Measurements from ENCODE around the gene TMEM129.
A peak's percentile ranks its signal among the peaks of the same experiment; 100 is the strongest.

The TMEM129 gene

GRCh38 chr4:1693131-1693896 is 27.8 kb downstream of the TMEM129 start:
- Histone ChIP-seq H3K27me3 (ENCODE audit: control insufficient read depth, insufficient read depth, low read length) (no peaks in the 10 kb centered on the region), H3K9ac (ENCODE audit: low read length) (no peak overlapping the region), H3K36me3 (ENCODE audit: control insufficient read depth, low read depth, low read length) (peaks cover 39% of the 10 kb centered on the region), H3K27ac (ENCODE audit: low read length) (no peak overlapping the region), H3K4me3 (ENCODE audit: low read length) (no peak overlapping the region), H3K9me3 (ENCODE audit: control insufficient read depth, low read depth, low read length) (no peaks in the 10 kb centered on the region), H3K4me1 (ENCODE audit: control insufficient read depth, low read depth, low read length) (no peaks in the 10 kb centered on the region)

GRCh38 chr4:1691737-1692373 is 29.3 kb downstream of the TMEM129 start:
- H3K4me3 ChIP-seq (ENCODE audit: low read length): no peak overlapping the region
- H3K9ac ChIP-seq (ENCODE audit: low read length): no peak overlapping the region
- no peak overlapping the region for H3K27ac ChIP-seq (ENCODE audit: low read length)
- H3K27me3 ChIP-seq (ENCODE audit: control insufficient read depth, insufficient read depth, low read length): no peaks in the 10 kb centered on the region
- peaks cover 35% of the 10 kb centered on the region for H3K36me3 ChIP-seq (ENCODE audit: control insufficient read depth, low read depth, low read length)
- no peaks in the 10 kb centered on the region for H3K4me1 ChIP-seq (ENCODE audit: control insufficient read depth, low read depth, low read length)
- no peaks in the 10 kb centered on the region for H3K9me3 ChIP-seq (ENCODE audit: control insufficient read depth, low read depth, low read length)

- Histone ChIP-seq H3K4me1 (ENCODE audit: control insufficient read depth, low read depth, low read length) (no peaks in the 10 kb centered on the region), H3K9me3 (ENCODE audit: control insufficient read depth, low read depth, low read length) (no peaks in the 10 kb centered on the region), H3K4me3 (ENCODE audit: low read length) (no peak overlapping the region), H3K27me3 (ENCODE audit: control insufficient read depth, insufficient read depth, low read length) (no peaks in the 10 kb centered on the region), H3K9ac (ENCODE audit: low read length) (no peak overlapping the region), H3K27ac (ENCODE audit: low read length) (no peak overlapping the region), H3K36me3 (ENCODE audit: control insufficient read depth, low read depth, low read length) (peaks cover 31% of the 10 kb centered on the region)
These were observed 30.4 kb downstream of the TMEM129 start for GRCh38 chr4:1690698-1691097.

- H3K9me3 ChIP-seq (ENCODE audit: control insufficient read depth, low read depth, low read length): no peaks in the 10 kb centered on the region
- H3K4me1 ChIP-seq (ENCODE audit: control insufficient read depth, low read depth, low read length): peaks cover 7% of the 10 kb centered on the region
- no peak overlapping the region for H3K9ac ChIP-seq (ENCODE audit: low read length)
- H3K4me3 ChIP-seq (ENCODE audit: low read length): no peak overlapping the region
- H3K36me3 ChIP-seq (ENCODE audit: control insufficient read depth, low read depth, low read length): peaks cover 4% of the 10 kb centered on the region
- H3K27me3 ChIP-seq (ENCODE audit: control insufficient read depth, insufficient read depth, low read length): peaks cover 17% of the 10 kb centered on the region
- H3K27ac ChIP-seq (ENCODE audit: low read length): no peak overlapping the region
These were observed 34.6 kb downstream of the TMEM129 start for GRCh38 chr4:1686440-1687036.

GRCh38 chr4:1685235-1686150 is 35.6 kb downstream of the TMEM129 start:
- Histone ChIP-seq H3K36me3 (ENCODE audit: control insufficient read depth, low read depth, low read length) (no peaks in the 10 kb centered on the region), H3K27me3 (ENCODE audit: control insufficient read depth, insufficient read depth, low read length) (peaks cover 17% of the 10 kb centered on the region), H3K27ac (ENCODE audit: low read length) (no peak overlapping the region), H3K9me3 (ENCODE audit: control insufficient read depth, low read depth, low read length) (no peaks in the 10 kb centered on the region), H3K9ac (ENCODE audit: low read length) (no peak overlapping the region), H3K4me1 (ENCODE audit: control insufficient read depth, low read depth, low read length) (peaks cover 7% of the 10 kb centered on the region), H3K4me3 (ENCODE audit: low read length) (no peak overlapping the region)

- Histone ChIP-seq H3K9ac (ENCODE audit: low read length) (no peak overlapping the region), H3K9me3 (ENCODE audit: control insufficient read depth, low read depth, low read length) (no peaks in the 10 kb centered on the region), H3K4me3 (ENCODE audit: low read length) (peak overlapping the region; percentile 9), H3K27ac (ENCODE audit: low read length) (no peak overlapping the region), H3K4me1 (ENCODE audit: control insufficient read depth, low read depth, low read length) (peaks cover 7% of the 10 kb centered on the region), H3K27me3 (ENCODE audit: control insufficient read depth, insufficient read depth, low read length) (peaks cover 17% of the 10 kb centered on the region), H3K36me3 (ENCODE audit: control insufficient read depth, low read depth, low read length) (no peaks in the 10 kb centered on the region)
These were observed 36.5 kb downstream of the TMEM129 start for GRCh38 chr4:1684506-1685234.

GRCh38 chr4:1683736-1684505 is 37.2 kb downstream of the TMEM129 start, which contains the start of gene FAM53A:
FAM53A (minus strand) TSS chr4:1684313; CDS start chr4:1668741, 15,572 bp downstream.
- H3K27me3 ChIP-seq (ENCODE audit: control insufficient read depth, insufficient read depth, low read length): peaks cover 17% of the 10 kb centered on the region
- H3K9ac ChIP-seq (ENCODE audit: low read length): no peak within 1 kb of the TSS
- H3K4me1 ChIP-seq (ENCODE audit: control insufficient read depth, low read depth, low read length): peaks cover 7% of the 10 kb centered on the region
- H3K9me3 ChIP-seq (ENCODE audit: control insufficient read depth, low read depth, low read length): no peaks in the 10 kb centered on the region
- H3K36me3 ChIP-seq (ENCODE audit: control insufficient read depth, low read depth, low read length): no peaks in the 10 kb centered on the region
- H3K4me3 ChIP-seq (ENCODE audit: low read length): peak within 1 kb of the TSS; percentile 49
- no peak within 1 kb of the TSS for H3K27ac ChIP-seq (ENCODE audit: low read length)

GRCh38 chr4:1683261-1683735 is 37.8 kb downstream of the TMEM129 start:
- peaks cover 17% of the 10 kb centered on the region for H3K27me3 ChIP-seq (ENCODE audit: control insufficient read depth, insufficient read depth, low read length)
- H3K4me1 ChIP-seq (ENCODE audit: control insufficient read depth, low read depth, low read length): peaks cover 7% of the 10 kb centered on the region
- no peaks in the 10 kb centered on the region for H3K9me3 ChIP-seq (ENCODE audit: control insufficient read depth, low read depth, low read length)
- no peak overlapping the region for H3K27ac ChIP-seq (ENCODE audit: low read length)
- no peak overlapping the region for H3K9ac ChIP-seq (ENCODE audit: low read length)
- H3K36me3 ChIP-seq (ENCODE audit: control insufficient read depth, low read depth, low read length): no peaks in the 10 kb centered on the region
- peak overlapping the region; percentile 49 for H3K4me3 ChIP-seq (ENCODE audit: low read length)

GRCh38 chr4:1682860-1683259 is 38.3 kb downstream of the TMEM129 start:
- Histone ChIP-seq H3K27me3 (ENCODE audit: control insufficient read depth, insufficient read depth, low read length) (peaks cover 17% of the 10 kb centered on the region), H3K27ac (ENCODE audit: low read length) (no peak overlapping the region), H3K36me3 (ENCODE audit: control insufficient read depth, low read depth, low read length) (no peaks in the 10 kb centered on the region), H3K4me1 (ENCODE audit: control insufficient read depth, low read depth, low read length) (peaks cover 7% of the 10 kb centered on the region), H3K4me3 (ENCODE audit: low read length) (peak overlapping the region; percentile 49), H3K9ac (ENCODE audit: low read length) (no peak overlapping the region), H3K9me3 (ENCODE audit: control insufficient read depth, low read depth, low read length) (no peaks in the 10 kb centered on the region)

- Histone ChIP-seq H3K27ac (ENCODE audit: low read length) (no peak overlapping the region), H3K4me1 (ENCODE audit: control insufficient read depth, low read depth, low read length) (peaks cover 5% of the 10 kb centered on the region), H3K9ac (ENCODE audit: low read length) (no peak overlapping the region), H3K36me3 (ENCODE audit: control insufficient read depth, low read depth, low read length) (no peaks in the 10 kb centered on the region), H3K27me3 (ENCODE audit: control insufficient read depth, insufficient read depth, low read length) (peaks cover 11% of the 10 kb centered on the region), H3K9me3 (ENCODE audit: control insufficient read depth, low read depth, low read length) (no peaks in the 10 kb centered on the region), H3K4me3 (ENCODE audit: low read length) (no peak overlapping the region)
These were observed 42.9 kb downstream of the TMEM129 start for GRCh38 chr4:1678244-1678643.

Measured in iPS-18a (cell line).